ENCODE results near the gene SAP130.
A peak's percentile ranks its signal among the peaks of the same experiment; 100 is the strongest.

The SAP130 gene

DNA sequence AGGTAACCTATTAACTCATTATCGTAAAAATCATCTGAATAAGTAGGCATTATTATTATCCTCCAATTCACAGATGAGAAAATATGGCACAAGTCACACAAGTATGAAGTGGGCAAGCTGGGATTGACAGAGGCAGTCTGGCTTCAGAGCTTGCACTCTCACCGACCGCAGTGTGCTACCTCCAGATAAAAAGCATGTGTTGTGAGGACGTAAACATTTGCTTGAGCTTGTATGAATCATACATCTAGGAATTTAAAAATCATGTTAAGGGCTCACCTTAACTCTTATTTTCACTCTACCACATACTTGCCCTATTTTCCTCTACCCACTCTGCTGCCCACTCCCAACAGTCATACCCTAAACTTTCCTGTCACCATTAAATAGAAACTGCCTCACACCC, 76.8 kb downstream of the SAP130 start:
- H3K4me3 Mint-ChIP-seq = no peak overlapping the region
- H3K27ac Mint-ChIP-seq = no peak overlapping the region
- H3K9me3 Mint-ChIP-seq = no peaks in the 10 kb centered on the region
- H3K36me3 Mint-ChIP-seq (ENCODE audit: low read depth) = peaks cover 27% of the 10 kb centered on the region
- H3K4me1 Mint-ChIP-seq (ENCODE audit: low read depth) = peaks cover 7% of the 10 kb centered on the region
- H3K27me3 Mint-ChIP-seq (ENCODE audit: low read depth) = no peaks in the 10 kb centered on the region

DNA sequence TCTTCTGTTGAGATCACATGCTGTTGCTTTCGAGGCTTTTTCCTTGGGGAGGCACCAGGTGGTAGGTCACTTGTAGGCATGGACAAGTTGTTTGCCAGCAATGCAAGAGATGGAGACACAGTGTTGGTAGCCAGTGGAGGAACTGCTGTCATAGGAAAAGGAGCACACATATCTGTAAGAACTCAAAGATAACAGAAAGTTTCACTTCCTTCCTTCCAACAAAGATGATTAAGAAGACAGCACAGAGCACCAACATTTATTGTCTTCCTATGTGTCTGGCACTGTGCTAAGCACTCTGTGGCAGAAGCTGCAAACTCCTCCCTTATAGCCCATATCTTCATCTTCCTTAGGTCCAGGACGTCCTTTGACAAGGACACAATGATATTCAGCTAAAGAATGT, 77.6 kb downstream of the SAP130 start:
- Mint-ChIP-seq H3K27me3 (ENCODE audit: low read depth) (no peaks in the 10 kb centered on the region), H3K27ac (peak overlapping the region; percentile 6), H3K9me3 (no peaks in the 10 kb centered on the region), H3K36me3 (ENCODE audit: low read depth) (peaks cover 27% of the 10 kb centered on the region), H3K4me3 (no peak overlapping the region), H3K4me1 (ENCODE audit: low read depth) (peaks cover 7% of the 10 kb centered on the region)

DNA sequence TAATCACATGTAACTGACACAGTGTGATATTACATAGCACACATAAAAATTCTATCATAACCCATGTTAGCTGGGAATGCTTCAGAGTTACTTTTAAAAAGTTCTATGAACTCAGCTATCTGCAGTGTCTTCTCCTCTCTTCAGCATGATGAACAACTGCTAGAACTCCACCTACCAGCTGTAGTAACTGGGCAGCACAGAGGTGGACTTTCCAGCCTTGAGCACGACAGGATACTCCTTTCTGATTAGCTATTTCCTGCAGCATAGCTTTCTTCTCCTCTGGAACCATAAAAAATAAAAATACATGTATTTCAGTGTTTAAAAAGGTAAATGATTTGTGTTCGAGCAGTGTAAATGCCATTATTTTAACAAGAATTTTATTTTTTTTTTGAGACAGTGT, 82.6 kb downstream of the SAP130 start:
- Mint-ChIP-seq H3K27ac (no peak overlapping the region), H3K9me3 (no peaks in the 10 kb centered on the region), H3K36me3 (ENCODE audit: low read depth) (peaks cover 41% of the 10 kb centered on the region), H3K27me3 (ENCODE audit: low read depth) (no peaks in the 10 kb centered on the region), H3K4me3 (no peak overlapping the region), H3K4me1 (ENCODE audit: low read depth) (peaks cover 3% of the 10 kb centered on the region)

DNA sequence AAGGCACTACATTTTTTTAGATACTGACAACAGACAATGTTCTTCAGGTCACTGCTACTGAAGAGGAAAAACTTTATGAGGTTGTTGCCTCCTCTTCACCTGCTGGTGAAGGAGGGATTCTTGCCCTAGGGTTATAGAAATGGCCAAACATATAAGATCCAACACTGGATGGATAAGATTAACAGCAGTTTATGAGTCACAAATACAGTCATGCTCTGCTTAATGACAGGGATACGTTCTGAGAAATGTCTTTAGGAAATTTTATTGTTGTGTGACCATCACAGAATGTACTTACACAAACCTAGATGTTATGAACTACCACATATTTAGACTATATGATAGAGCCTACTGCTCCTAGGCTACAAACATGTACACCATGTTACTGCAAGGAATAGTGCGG, 84.7 kb downstream of the SAP130 start:
- H3K27me3 Mint-ChIP-seq (ENCODE audit: low read depth) = no peaks in the 10 kb centered on the region
- peaks cover 32% of the 10 kb centered on the region for H3K36me3 Mint-ChIP-seq (ENCODE audit: low read depth)
- H3K9me3 Mint-ChIP-seq = no peaks in the 10 kb centered on the region
- H3K4me3 Mint-ChIP-seq = no peak overlapping the region
- H3K27ac Mint-ChIP-seq = peak overlapping the region; percentile 11
- no peaks in the 10 kb centered on the region for H3K4me1 Mint-ChIP-seq (ENCODE audit: low read depth)

DNA sequence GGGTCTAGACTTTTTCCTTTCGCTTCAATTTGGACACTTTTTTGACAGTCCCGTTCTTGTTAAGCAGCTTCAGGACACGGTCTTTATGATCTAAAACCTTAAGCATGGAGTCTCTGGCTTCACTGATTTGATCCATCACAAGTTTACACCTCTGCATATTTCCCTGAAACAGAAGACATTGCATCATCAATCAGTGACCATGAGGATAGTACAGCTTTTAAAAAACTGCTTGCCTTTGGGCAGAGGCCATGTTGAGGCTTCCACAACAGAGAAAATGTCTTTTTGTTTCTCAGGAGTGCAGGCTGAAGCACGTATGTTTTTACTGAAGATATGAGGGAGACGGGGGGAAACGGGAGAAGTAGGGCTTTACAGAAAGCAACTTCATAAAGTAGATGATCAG, 85.9 kb downstream of the SAP130 start:
- Mint-ChIP-seq H3K27ac (no peak overlapping the region), H3K4me3 (no peak overlapping the region), H3K9me3 (no peaks in the 10 kb centered on the region), H3K36me3 (ENCODE audit: low read depth) (peaks cover 25% of the 10 kb centered on the region), H3K4me1 (ENCODE audit: low read depth) (no peaks in the 10 kb centered on the region), H3K27me3 (ENCODE audit: low read depth) (no peaks in the 10 kb centered on the region)

DNA sequence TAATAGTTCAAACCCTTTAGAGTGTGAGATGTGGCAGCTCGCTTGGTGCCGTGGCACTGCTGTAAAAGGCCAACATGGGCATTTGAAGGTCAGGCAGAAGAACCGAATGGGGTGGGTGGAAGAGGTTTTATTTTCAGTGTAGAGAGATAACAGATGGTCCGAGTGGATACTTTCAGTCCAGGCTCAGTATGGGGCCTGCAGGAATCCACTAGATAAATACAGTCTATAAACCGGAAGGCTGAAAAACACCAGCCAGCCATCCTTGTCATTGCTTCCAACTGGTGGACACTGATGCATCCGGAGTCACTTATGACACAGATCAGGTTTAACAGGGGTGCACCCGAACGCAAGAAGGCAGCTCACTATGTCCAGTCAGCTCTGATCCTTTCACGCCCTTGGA, 86.4 kb downstream of the SAP130 start:
- H3K27me3 Mint-ChIP-seq (ENCODE audit: low read depth) = no peaks in the 10 kb centered on the region
- no peaks in the 10 kb centered on the region for H3K9me3 Mint-ChIP-seq
- H3K27ac Mint-ChIP-seq = no peak overlapping the region
- no peak overlapping the region for H3K4me3 Mint-ChIP-seq
- H3K36me3 Mint-ChIP-seq (ENCODE audit: low read depth) = peaks cover 22% of the 10 kb centered on the region
- H3K4me1 Mint-ChIP-seq (ENCODE audit: low read depth) = no peaks in the 10 kb centered on the region

DNA sequence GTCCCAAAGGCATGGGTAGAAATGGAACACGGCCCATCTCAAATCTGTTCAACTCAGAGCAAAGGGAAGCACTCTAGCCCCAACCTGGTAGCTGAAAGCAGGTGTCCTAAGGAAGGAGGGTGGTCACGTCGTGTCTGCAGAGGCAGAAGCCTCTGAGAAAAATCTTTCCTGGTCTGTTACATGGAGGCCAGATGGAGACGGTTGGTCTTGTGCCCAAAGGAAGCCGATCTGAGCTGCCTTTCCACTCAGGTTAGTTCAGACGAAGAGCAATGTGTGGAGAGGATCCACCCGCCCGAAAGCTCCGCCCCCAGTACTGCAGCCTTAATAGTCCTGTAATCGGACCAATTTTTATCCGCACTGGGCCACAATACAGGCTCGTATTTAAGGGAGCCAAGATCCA, 87.2 kb downstream of the SAP130 start:
- H3K36me3 Mint-ChIP-seq (ENCODE audit: low read depth) = peaks cover 22% of the 10 kb centered on the region
- no peak overlapping the region for H3K27ac Mint-ChIP-seq
- no peak overlapping the region for H3K4me3 Mint-ChIP-seq
- no peaks in the 10 kb centered on the region for H3K4me1 Mint-ChIP-seq (ENCODE audit: low read depth)
- no peaks in the 10 kb centered on the region for H3K27me3 Mint-ChIP-seq (ENCODE audit: low read depth)
- H3K9me3 Mint-ChIP-seq = no peaks in the 10 kb centered on the region

DNA sequence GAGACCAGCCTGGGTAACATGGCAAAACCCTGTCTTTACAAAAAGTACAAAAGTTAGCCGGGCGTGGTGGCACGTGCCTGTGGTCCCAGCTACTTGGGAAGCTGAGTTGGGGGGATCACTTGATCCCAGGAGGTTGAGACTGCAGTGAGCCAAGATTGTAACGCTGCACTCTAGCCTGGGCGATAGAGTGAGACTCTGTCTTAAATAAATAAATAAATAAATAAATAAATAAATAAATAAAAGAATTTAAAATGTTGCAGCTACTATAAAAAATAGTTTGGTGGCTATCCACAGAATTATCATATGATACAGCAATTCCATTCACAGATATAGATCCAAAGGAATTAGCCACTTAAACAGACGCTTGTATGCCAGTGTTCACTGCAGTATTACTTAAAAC, 92.5 kb downstream of the SAP130 start:
- Mint-ChIP-seq H3K36me3 (ENCODE audit: low read depth) (no peaks in the 10 kb centered on the region), H3K27ac (no peak overlapping the region), H3K27me3 (ENCODE audit: low read depth) (no peaks in the 10 kb centered on the region), H3K4me1 (ENCODE audit: low read depth) (no peaks in the 10 kb centered on the region), H3K4me3 (no peak overlapping the region), H3K9me3 (no peaks in the 10 kb centered on the region)

DNA sequence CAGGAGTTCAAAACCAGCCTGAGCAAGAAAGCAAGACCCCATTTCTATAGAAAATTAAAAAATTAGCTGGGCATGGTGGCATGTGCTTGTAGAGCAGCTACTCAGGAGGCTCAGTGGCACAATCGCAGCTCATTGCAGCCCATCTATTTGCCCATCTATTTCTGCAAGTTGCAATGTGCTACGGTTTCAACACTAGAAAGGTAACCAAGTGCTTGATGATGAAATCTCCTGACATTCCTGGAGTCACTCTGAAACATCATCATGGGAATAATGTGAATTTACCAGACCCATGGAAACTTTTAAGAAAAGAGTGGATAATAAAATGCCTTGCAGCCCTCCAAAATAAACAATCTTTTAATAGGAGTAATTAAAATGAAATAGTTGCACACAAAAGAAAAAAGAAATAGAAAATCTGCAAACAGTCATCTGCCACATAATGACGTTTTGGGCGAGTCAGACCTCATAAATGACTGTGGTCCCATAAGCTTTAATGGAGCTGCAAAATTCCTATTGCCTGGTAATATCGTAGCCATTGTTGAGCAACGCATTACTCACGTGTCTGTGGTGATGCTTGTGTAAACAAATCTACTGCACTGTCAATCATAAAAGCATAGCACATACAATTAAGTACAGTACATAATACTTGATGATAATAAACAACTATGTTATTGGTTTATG, 95.5 kb downstream of the SAP130 start:
- H3K4me1 Mint-ChIP-seq (ENCODE audit: low read depth) = no peaks in the 10 kb centered on the region
- no peaks in the 10 kb centered on the region for H3K9me3 Mint-ChIP-seq
- no peak overlapping the region for H3K4me3 Mint-ChIP-seq
- H3K27ac Mint-ChIP-seq = no peak overlapping the region
- no peaks in the 10 kb centered on the region for H3K27me3 Mint-ChIP-seq (ENCODE audit: low read depth)
- no peaks in the 10 kb centered on the region for H3K36me3 Mint-ChIP-seq (ENCODE audit: low read depth)

DNA sequence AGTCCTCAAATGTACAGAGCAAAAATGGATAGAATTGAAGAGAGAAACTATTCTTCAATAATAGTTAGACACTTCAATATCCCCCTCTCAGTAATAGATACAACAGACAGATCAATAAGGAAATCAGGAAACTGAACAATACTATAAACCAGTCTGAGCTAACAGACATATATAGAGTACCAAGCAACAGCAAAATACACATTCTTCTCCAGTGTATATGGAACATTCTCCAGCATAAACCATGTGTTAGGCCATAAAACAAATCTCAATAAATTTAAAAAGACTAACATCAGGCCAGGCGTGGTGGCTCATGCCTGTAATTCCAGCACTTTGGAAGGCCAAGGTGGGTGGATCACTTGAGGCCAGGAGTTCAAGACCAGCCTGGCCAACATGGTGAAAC, 98.4 kb downstream of the SAP130 start:
- no peaks in the 10 kb centered on the region for H3K9me3 Mint-ChIP-seq
- H3K27me3 Mint-ChIP-seq (ENCODE audit: low read depth) = no peaks in the 10 kb centered on the region
- no peaks in the 10 kb centered on the region for H3K4me1 Mint-ChIP-seq (ENCODE audit: low read depth)
- H3K4me3 Mint-ChIP-seq = no peak overlapping the region
- H3K36me3 Mint-ChIP-seq (ENCODE audit: low read depth) = no peaks in the 10 kb centered on the region
- H3K27ac Mint-ChIP-seq = no peak overlapping the region

DNA sequence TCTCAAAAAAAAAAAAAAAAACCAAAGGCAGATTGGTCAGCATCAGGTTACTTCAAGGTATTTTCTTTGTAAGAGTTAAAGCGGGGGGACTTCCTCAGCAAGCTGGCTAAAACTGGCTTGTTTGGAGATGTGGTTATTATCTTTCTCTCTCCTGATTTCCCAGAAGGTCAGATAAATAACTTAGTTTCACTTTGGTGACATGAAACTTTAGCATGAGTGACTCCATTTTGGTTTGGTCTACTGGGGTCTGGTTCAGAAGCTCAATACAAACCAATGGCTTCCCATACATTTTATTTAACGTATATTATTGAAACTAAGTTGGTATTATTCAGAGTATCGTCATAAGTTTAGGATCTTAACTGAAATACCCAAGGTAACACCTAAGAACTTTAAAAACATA, 100.5 kb downstream of the SAP130 start:
- Mint-ChIP-seq H3K9me3 (no peaks in the 10 kb centered on the region), H3K27me3 (ENCODE audit: low read depth) (no peaks in the 10 kb centered on the region), H3K27ac (no peak overlapping the region), H3K4me3 (no peak overlapping the region), H3K4me1 (ENCODE audit: low read depth) (no peaks in the 10 kb centered on the region), H3K36me3 (ENCODE audit: low read depth) (no peaks in the 10 kb centered on the region)

DNA sequence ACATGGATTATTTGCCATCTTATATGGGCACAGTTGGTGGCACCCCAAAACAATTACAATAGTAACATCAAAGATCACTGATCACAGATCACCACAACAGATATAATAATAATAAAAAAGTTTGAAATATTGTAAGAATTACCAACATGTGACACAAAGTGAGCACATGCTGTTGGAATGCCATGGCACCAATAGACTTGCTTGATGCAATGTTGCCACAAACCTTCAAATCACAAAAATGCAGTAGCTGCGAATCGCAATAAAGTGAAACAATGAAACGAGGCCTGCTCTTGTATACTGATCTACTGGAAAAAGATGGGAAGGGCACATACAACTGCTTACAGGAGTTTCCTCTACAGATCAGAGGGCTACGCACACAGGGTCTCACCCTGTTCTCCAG, 109.9 kb downstream of the SAP130 start:
- no peaks in the 10 kb centered on the region for H3K4me1 Mint-ChIP-seq (ENCODE audit: low read depth)
- no peak overlapping the region for H3K4me3 Mint-ChIP-seq
- H3K9me3 Mint-ChIP-seq = no peaks in the 10 kb centered on the region
- H3K27me3 Mint-ChIP-seq (ENCODE audit: low read depth) = no peaks in the 10 kb centered on the region
- no peaks in the 10 kb centered on the region for H3K36me3 Mint-ChIP-seq (ENCODE audit: low read depth)
- no peak overlapping the region for H3K27ac Mint-ChIP-seq

DNA sequence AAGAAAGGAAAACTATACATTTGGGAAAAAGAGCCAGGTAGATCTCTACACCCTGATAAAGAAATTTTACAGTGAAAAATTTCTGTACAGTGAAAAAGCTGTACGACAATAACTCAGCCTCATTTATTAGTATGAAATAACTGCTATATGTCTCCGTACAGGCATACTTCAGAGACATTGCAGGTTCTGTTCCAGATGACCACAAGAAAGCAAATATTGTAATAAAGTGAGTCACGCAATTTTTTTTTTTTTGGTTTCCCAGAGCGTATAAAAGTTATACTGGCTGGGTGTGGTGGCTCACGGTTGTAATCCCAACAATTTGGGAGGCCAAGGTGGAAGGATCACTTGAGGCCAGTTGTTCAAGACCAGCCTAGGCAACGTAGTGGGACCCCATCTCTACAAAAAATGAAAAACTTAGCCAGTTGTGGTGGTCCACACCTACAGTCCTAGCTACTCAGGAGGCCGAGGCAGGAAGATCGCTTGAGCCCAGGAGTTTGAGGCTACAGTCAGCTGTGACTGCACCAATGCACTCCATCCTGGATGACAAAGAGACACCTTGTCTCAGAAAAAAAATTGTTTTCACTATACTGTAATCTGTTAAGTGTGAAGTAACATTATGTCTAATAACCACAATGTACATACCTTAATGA, 113.9 kb downstream of the SAP130 start:
- H3K27me3 Mint-ChIP-seq (ENCODE audit: low read depth) = no peaks in the 10 kb centered on the region
- no peak overlapping the region for H3K27ac Mint-ChIP-seq
- no peaks in the 10 kb centered on the region for H3K36me3 Mint-ChIP-seq (ENCODE audit: low read depth)
- no peaks in the 10 kb centered on the region for H3K4me1 Mint-ChIP-seq (ENCODE audit: low read depth)
- no peak overlapping the region for H3K4me3 Mint-ChIP-seq
- no peaks in the 10 kb centered on the region for H3K9me3 Mint-ChIP-seq

DNA sequence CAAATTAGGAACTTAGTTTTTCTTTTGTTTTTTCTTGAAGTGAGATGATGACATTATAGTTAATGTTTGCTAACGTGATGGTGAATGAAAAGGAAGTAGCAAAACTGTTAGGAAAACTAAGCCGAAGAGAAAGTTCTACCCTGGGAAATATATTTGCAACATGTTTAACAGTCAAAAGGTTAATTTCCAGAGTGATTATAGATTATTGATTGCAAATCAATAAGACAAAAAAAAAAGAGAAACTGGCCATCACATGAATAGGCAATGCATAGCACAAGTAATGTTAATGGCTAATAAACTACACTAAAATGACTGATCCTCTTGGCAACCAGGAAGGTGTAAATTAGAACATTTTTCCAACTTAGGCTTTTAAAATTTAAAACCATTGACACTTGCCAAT, 116.1 kb downstream of the SAP130 start:
- Mint-ChIP-seq H3K36me3 (ENCODE audit: low read depth) (no peaks in the 10 kb centered on the region), H3K9me3 (no peaks in the 10 kb centered on the region), H3K4me1 (ENCODE audit: low read depth) (no peaks in the 10 kb centered on the region), H3K27me3 (ENCODE audit: low read depth) (no peaks in the 10 kb centered on the region), H3K4me3 (no peak overlapping the region), H3K27ac (no peak overlapping the region)

DNA sequence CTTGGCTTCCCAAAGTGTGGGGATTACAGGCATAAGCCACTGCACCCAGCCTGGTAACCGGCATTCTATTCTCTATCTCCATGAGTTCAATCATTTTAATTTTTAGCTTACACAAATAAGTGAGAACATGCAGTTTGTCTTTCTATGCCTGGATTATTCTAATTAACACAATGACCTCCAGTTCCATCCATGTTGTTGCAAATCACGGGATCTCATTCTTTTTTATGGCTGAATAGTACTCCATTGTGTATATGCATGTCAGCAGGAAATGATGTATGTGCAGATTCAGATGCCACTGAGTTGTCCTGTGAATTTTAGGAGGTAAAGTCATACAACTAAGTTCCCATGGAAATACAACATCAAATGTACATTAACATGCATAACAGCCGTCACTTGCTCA, 117.4 kb downstream of the SAP130 start:
- Mint-ChIP-seq H3K36me3 (ENCODE audit: low read depth) (no peaks in the 10 kb centered on the region), H3K9me3 (no peaks in the 10 kb centered on the region), H3K4me1 (ENCODE audit: low read depth) (no peaks in the 10 kb centered on the region), H3K4me3 (no peak overlapping the region), H3K27ac (no peak overlapping the region), H3K27me3 (ENCODE audit: low read depth) (no peaks in the 10 kb centered on the region)

DNA sequence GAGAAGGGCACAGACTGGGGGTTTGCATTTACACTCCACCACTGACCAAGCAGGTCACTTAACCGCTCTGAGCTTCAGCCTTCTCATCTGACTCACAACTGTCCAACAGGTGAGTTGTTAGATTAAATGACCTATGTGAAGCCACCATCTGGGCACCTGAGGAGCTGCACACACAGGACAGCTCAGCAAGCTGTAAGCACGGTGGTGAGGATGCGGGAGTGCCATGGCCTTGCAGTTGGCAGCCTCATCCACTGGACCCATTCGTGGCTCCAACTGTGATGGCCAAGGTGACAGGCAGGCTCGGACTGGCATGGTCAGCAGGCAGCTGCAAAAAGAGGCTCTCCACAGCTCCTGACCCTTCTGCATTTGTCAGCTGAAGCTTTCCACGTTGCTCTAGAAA, 118.8 kb downstream of the SAP130 start:
- H3K9me3 Mint-ChIP-seq = no peaks in the 10 kb centered on the region
- no peak overlapping the region for H3K27ac Mint-ChIP-seq
- no peak overlapping the region for H3K4me3 Mint-ChIP-seq
- H3K27me3 Mint-ChIP-seq (ENCODE audit: low read depth) = no peaks in the 10 kb centered on the region
- no peaks in the 10 kb centered on the region for H3K4me1 Mint-ChIP-seq (ENCODE audit: low read depth)
- H3K36me3 Mint-ChIP-seq (ENCODE audit: low read depth) = no peaks in the 10 kb centered on the region

Measured in T-helper 1 cell treated with Interleukin-12 subunit alpha and Interleukin-12 subunit beta and Interleukin-4 antibody, amounts not matched to agents 30 μg/mL and 1 μg/mL, for 36 hours (primary cell).